CD4-positive, alpha-beta T cell (primary cell): Measurements from ENCODE around the gene EOGT. TPM values are rescaled to one million over a fixed set of nuclear protein-coding genes. Genes with fewer than 3 reads are reported as not detected.

Experiments
- ATAC-seq: fragments of 200-7000 bp; cut with Tn5 transposase; one replicate; pipeline ENCODE4 v1.10.0; 2022; ENCODE audit warnings: mild to moderate bottlenecking; ENCODE audit not compliant: poor library complexity
- CTCF ChIA-PET: fragments of 350-600 bp; sonication (Branson Sonifier 250); formaldehyde crosslinking; loops from one replicate; lab custom pipeline; 2021; ENCODE audit warnings: antibody characterized with exemption, inconsistent platforms; lab: Charles Lee
- POLR2A ChIA-PET: fragments of 350-600 bp; sonication (Branson Sonifier 250); formaldehyde crosslinking; loops from one replicate; lab custom pipeline; 2021; ENCODE audit warnings: antibody characterized with exemption, inconsistent platforms; lab: Charles Lee
- DNase-seq, 14 experiments: peaks; one replicate each; pipeline ENCODE4 v3.0.0-alpha.2; 2013 to 2020; ENCODE audit warnings: mixed read lengths in 2 of 14
- H3K27ac ChIP-seq, 2 donors: one replicate each; pipeline versions ENCODE4 v1.5.1 to v1.7.0; 2013; ENCODE audit warnings: low read length in 2 of 2, low read depth in 1 of 2, mild to moderate bottlenecking in 1 of 2
- H3K27me3 ChIP-seq, 2 experiments: 1 replicate in 1 of 2; 2 replicates in 1 of 2; pipeline versions ENCODE4 v1.6.1 to v1.7.0; 2013; ENCODE audit warnings: low read length in 2 of 2, control low read depth in 1 of 2, mild to moderate bottlenecking in 1 of 2, moderate library complexity in 1 of 2; ENCODE audit not compliant: insufficient read depth in 2 of 2, control insufficient read depth in 1 of 2
- H3K36me3 ChIP-seq: one replicate; pipeline ENCODE4 v1.6.1; 2013; ENCODE audit warnings: low read length, control low read depth; ENCODE audit not compliant: insufficient read depth
- H3K4me1 ChIP-seq: one replicate; pipeline ENCODE4 v1.6.1; 2013; ENCODE audit warnings: low read length, control low read depth; ENCODE audit not compliant: insufficient read depth
- H3K4me3 ChIP-seq: one replicate; pipeline ENCODE4 v1.5.1; 2013; ENCODE audit warnings: mild to moderate bottlenecking, low read length, moderate library complexity
- H3K9me3 ChIP-seq, 2 experiments: 1 replicate in 1 of 2; 2 replicates in 1 of 2; pipeline versions ENCODE4 v1.6.1 to v1.7.0; 2013; ENCODE audit warnings: low read length in 2 of 2, mild to moderate bottlenecking in 2 of 2, control low read depth in 1 of 2, moderate library complexity in 1 of 2; ENCODE audit not compliant: control insufficient read depth in 1 of 2, insufficient read depth in 1 of 2
- H3K27ac Mint-ChIP-seq: one replicate; pipeline ENCODE4 v1.8.0; 2020; ENCODE audit warnings: mixed read lengths
- H3K27me3 Mint-ChIP-seq: one replicate; pipeline ENCODE4 v1.8.0; 2021; ENCODE audit warnings: mixed read lengths
- H3K36me3 Mint-ChIP-seq: one replicate; pipeline ENCODE4 v1.8.0; 2021; ENCODE audit warnings: low read depth, mixed read lengths
- H3K4me1 Mint-ChIP-seq: one replicate; pipeline ENCODE4 v1.8.0; 2021; ENCODE audit warnings: low read depth, mixed read lengths
- H3K4me3 Mint-ChIP-seq: one replicate; pipeline ENCODE4 v1.8.0; 2020; ENCODE audit warnings: mild to moderate bottlenecking, mixed read lengths
- H3K9me3 Mint-ChIP-seq: one replicate; pipeline ENCODE4 v1.8.0; 2020; ENCODE audit warnings: mixed read lengths
- intact Hi-C, 2 experiments: fragments of 100-400 bp; cut with DNase I in 1 of 2; cut with micrococcal nuclease in 1 of 2; formaldehyde crosslinking; loops; one replicate each; pipeline versions ENCODE4 v1.15.1 to v1.9.0; 2023 to 2025; cut with DNase I, micrococcal nuclease
- total RNA-seq, 174 experiments: library from RNA in 2 of 174; stranded (reverse) in 2 of 174; gene quantifications; one replicate each; pipeline ENCODE4 v1.2.3 and lab custom pipeline; 2021 to 2026
- TF ChIP-seq, protein P1 (sequence below): fragments of 200-600 bp; IDR thresholded peaks from one replicate; pipeline ENCODE4 v1.8.0; 2022; ENCODE audit warnings: antibody characterized with exemption, mild to moderate bottlenecking

The EOGT gene
- total RNA-seq, 2 experiments from 2014 or later, result 13.0 to 13.4 TPM

GRCh38 chr3:69008980-69009379, 4.5 kb downstream of the EOGT start:
- Mint-ChIP-seq H3K4me3 (no peak overlapping the region), H3K9me3 (no peaks in the 10 kb centered on the region), H3K27me3 (no peaks in the 10 kb centered on the region), H3K27ac (no peak overlapping the region), H3K36me3 (peaks cover 41% of the 10 kb centered on the region), H3K4me1 (peaks cover 22% of the 10 kb centered on the region)
- no peaks in the 10 kb centered on the region for H3K27me3 ChIP-seq
- intact Hi-C loops, result no loop called here
- H3K9me3 ChIP-seq, result no peaks in the 10 kb centered on the region
- ChIA-PET CTCF (no interaction called here), POLR2A (no interaction called here)
- H3K4me1 ChIP-seq, result peaks cover 14% of the 10 kb centered on the region
- DNase-seq (no peak), ATAC-seq (no peak)
- no peak overlapping the region for H3K4me3 ChIP-seq
- H3K36me3 ChIP-seq, result peaks cover 19% of the 10 kb centered on the region
- TF ChIP-seq, protein P1, sequence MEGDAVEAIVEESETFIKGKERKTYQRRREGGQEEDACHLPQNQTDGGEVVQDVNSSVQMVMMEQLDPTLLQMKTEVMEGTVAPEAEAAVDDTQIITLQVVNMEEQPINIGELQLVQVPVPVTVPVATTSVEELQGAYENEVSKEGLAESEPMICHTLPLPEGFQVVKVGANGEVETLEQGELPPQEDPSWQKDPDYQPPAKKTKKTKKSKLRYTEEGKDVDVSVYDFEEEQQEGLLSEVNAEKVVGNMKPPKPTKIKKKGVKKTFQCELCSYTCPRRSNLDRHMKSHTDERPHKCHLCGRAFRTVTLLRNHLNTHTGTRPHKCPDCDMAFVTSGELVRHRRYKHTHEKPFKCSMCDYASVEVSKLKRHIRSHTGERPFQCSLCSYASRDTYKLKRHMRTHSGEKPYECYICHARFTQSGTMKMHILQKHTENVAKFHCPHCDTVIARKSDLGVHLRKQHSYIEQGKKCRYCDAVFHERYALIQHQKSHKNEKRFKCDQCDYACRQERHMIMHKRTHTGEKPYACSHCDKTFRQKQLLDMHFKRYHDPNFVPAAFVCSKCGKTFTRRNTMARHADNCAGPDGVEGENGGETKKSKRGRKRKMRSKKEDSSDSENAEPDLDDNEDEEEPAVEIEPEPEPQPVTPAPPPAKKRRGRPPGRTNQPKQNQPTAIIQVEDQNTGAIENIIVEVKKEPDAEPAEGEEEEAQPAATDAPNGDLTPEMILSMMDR, result no peak
- no peak overlapping the region for H3K27ac ChIP-seq

DNA sequence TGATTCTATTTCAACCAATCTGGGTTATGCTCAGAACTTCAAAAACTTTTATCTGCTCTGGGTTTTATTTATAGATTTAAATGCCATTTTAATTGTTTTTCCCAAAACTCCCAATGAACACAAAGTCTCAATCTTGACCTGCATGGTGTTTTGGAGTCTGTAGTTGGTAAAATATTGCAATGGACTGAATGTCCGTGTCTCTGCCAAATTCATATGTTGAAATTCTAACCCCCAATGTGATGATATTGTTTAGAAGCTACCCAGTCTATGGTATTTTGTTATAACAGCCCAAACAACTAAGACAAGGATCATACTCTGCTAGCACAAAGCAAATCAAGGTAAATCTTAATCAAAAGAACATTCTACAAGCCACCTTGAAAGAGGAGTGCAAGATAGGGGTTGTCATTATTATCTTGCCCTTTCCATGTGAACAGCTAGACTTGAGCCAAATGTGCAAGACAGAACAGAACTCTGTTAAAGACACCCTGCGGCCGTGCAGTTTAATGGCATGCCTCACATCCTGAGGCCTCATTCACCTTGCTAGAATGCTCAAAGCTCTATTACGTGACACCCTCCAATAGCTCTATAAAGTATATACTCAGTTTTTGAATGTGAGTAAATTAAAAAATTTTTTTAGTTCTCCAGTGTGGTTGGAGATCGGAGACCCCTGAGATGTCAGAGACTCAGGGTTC, 7.5 kb downstream of the EOGT start:
- Mint-ChIP-seq H3K4me3 (no peak overlapping the region), H3K27me3 (no peaks in the 10 kb centered on the region), H3K27ac (no peak overlapping the region), H3K4me1 (peaks cover 4% of the 10 kb centered on the region), H3K36me3 (peaks cover 68% of the 10 kb centered on the region), H3K9me3 (no peaks in the 10 kb centered on the region)
- DNase-seq (no peak), ATAC-seq (no peak)
- Histone ChIP-seq H3K27ac (no peak overlapping the region), H3K4me1 (no peaks in the 10 kb centered on the region), H3K4me3 (no peak overlapping the region), H3K36me3 (peaks cover 32% of the 10 kb centered on the region), H3K9me3 (no peaks in the 10 kb centered on the region), H3K27me3 (no peaks in the 10 kb centered on the region)
- CTCF ChIA-PET, result interaction anchor here (1.2 kb wide), 1 partner anchor 73 kb away, joined by 3 read pairs; no protein-coding TSS in a partner anchor
- intact Hi-C loops, result no loop called here
- TF ChIP-seq, protein P1, result no peak
- POLR2A ChIA-PET, result no interaction called here

GRCh38 chr3:69005071-69005790, 8.3 kb downstream of the EOGT start:
- ATAC-seq, result no peak

More at GRCh38 chr3:69005071-69005790, 8.3 kb downstream of the EOGT start:
- H3K27me3 Mint-ChIP-seq, result no peaks in the 10 kb centered on the region
- TF ChIP-seq, protein P1, result no peak
- H3K36me3 Mint-ChIP-seq, result peaks cover 73% of the 10 kb centered on the region
- H3K4me1 Mint-ChIP-seq, result no peaks in the 10 kb centered on the region
- no peaks in the 10 kb centered on the region for H3K27me3 ChIP-seq
- H3K9me3 Mint-ChIP-seq, result no peaks in the 10 kb centered on the region
- ChIA-PET CTCF (interaction anchor here (1.2 kb wide), 1 partner anchor 74 kb away, joined by 3 read pairs; no protein-coding TSS in a partner anchor), POLR2A (no interaction called here)
- no peak overlapping the region for H3K27ac Mint-ChIP-seq
- no peak overlapping the region for H3K4me3 ChIP-seq
- H3K36me3 ChIP-seq, result peaks cover 32% of the 10 kb centered on the region
- DNase-seq, result no peak
- no peaks in the 10 kb centered on the region for H3K4me1 ChIP-seq
- H3K4me3 Mint-ChIP-seq, result no peak overlapping the region
- no peaks in the 10 kb centered on the region for H3K9me3 ChIP-seq
- intact Hi-C loops, result no loop called here
- H3K27ac ChIP-seq, result no peak overlapping the region
